ENCODE measurements around the gene SHROOM4. TPM values are rescaled to one million over a fixed set of nuclear protein-coding genes. Genes with fewer than 3 reads are reported as not detected.

Gene SHROOM4
- total RNA-seq, 1 experiment from 2014 or later = 7.1 TPM

DNA sequence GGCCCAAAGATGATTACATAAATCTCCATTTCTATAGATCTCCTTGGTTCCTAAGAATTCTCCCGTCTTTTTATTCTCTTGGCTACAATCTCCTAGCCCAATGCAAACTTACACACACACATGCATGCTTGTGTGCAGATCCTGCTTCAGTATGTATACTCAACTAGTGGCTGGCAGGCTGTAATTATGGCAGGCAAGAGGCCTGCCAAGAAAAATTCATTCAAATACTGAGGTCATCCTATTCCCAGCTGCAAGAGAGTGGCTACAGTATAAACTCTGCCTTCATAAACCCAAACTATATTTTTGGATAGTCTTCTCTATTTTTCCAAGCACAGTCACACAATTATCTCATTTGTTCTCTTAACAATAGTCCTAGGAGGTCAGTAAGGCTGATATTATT lies 95.2 kb downstream of the SHROOM4 start (continued):
- TF ChIP-seq, protein P1, sequence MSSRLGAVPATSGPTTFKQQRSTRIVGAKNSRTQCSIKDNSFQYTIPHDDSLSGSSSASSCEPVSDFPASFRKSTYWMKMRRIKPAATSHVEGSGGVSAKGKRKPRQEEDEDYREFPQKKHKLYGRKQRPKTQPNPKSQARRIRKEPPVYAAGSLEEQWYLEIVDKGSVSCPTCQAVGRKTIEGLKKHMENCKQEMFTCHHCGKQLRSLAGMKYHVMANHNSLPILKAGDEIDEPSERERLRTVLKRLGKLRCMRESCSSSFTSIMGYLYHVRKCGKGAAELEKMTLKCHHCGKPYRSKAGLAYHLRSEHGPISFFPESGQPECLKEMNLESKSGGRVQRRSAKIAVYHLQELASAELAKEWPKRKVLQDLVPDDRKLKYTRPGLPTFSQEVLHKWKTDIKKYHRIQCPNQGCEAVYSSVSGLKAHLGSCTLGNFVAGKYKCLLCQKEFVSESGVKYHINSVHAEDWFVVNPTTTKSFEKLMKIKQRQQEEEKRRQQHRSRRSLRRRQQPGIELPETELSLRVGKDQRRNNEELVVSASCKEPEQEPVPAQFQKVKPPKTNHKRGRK (CRISPR knock-in tag; IDR thresholded peaks at IDR 0.05; ENCODE audit: borderline replicate concordance) = no peak
- TF ChIP-seq, protein P2, sequence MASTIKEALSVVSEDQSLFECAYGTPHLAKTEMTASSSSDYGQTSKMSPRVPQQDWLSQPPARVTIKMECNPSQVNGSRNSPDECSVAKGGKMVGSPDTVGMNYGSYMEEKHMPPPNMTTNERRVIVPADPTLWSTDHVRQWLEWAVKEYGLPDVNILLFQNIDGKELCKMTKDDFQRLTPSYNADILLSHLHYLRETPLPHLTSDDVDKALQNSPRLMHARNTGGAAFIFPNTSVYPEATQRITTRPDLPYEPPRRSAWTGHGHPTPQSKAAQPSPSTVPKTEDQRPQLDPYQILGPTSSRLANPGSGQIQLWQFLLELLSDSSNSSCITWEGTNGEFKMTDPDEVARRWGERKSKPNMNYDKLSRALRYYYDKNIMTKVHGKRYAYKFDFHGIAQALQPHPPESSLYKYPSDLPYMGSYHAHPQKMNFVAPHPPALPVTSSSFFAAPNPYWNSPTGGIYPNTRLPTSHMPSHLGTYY (CRISPR knock-in tag; IDR thresholded peaks at IDR 0.05) = no peak
- TF ChIP-seq, protein P3, sequence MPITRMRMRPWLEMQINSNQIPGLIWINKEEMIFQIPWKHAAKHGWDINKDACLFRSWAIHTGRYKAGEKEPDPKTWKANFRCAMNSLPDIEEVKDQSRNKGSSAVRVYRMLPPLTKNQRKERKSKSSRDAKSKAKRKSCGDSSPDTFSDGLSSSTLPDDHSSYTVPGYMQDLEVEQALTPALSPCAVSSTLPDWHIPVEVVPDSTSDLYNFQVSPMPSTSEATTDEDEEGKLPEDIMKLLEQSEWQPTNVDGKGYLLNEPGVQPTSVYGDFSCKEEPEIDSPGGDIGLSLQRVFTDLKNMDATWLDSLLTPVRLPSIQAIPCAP (CRISPR knock-in tag; IDR thresholded peaks at IDR 0.05) = no peak
- TF ChIP-seq CREB1 (CRISPR knock-in tag; IDR thresholded peaks at IDR 0.05) = no peak

DNA sequence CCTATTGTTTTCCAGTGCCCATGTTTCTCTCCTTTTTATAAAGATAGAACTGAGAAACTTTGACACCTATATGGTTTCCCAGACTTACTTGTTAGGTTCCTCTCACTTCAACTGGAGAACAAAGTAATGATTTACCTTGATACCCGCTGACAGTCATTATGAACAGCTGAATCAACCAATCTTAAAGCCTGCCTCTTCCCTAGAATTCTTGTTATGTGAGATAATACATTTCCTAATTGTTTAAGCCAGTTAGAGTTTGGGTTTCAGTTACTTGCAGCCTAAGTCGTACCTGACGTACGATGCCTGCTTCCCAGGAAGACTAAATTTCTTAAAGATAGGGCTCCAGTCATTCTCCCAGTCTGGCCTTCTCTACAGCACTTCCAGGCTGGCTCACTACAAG lies 97.3 kb downstream of the SHROOM4 start:
- ATAC-seq (no peak), DNase-seq (ENCODE audit: low spot score) (no peak)
- Mint-ChIP-seq H3K4me1 (peaks cover 60% of the 10 kb centered on the region), H3K4me3 (no peak overlapping the region), H3K9me3 (0 out of 2 replicates have a peak, but pooled peaks cover 4% of the 10 kb centered on the region), H3K36me3 (peaks cover 6% of the 10 kb centered on the region; the same call in 1 of the 2 replicates), H3K27ac (no peak overlapping the region), H3K27me3 (ENCODE audit: low read depth) (no peaks in the 10 kb centered on the region; the same call in 1 of the 2 replicates)
- TF ChIP-seq TEAD4 (CRISPR knock-in tag; IDR thresholded peaks at IDR 0.05) = no peak
- no peak for TF ChIP-seq NFATC4 (CRISPR knock-in tag; IDR thresholded peaks at IDR 0.05)
- no peak for TF ChIP-seq ESRRA (CRISPR knock-in tag; IDR thresholded peaks at IDR 0.05; ENCODE audit: borderline replicate concordance)
- TF ChIP-seq, protein P4, sequence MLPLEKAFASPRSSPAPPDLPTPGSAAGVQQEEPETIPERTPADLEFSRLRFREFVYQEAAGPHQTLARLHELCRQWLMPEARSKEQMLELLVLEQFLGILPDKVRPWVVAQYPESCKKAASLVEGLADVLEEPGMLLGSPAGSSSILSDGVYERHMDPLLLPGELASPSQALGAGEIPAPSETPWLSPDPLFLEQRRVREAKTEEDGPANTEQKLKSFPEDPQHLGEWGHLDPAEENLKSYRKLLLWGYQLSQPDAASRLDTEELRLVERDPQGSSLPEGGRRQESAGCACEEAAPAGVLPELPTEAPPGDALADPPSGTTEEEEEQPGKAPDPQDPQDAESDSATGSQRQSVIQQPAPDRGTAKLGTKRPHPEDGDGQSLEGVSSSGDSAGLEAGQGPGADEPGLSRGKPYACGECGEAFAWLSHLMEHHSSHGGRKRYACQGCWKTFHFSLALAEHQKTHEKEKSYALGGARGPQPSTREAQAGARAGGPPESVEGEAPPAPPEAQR (CRISPR knock-in tag; IDR thresholded peaks at IDR 0.05) = no peak
- TF ChIP-seq, protein P5, sequence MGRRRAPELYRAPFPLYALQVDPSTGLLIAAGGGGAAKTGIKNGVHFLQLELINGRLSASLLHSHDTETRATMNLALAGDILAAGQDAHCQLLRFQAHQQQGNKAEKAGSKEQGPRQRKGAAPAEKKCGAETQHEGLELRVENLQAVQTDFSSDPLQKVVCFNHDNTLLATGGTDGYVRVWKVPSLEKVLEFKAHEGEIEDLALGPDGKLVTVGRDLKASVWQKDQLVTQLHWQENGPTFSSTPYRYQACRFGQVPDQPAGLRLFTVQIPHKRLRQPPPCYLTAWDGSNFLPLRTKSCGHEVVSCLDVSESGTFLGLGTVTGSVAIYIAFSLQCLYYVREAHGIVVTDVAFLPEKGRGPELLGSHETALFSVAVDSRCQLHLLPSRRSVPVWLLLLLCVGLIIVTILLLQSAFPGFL (CRISPR knock-in tag; IDR thresholded peaks at IDR 0.05; ENCODE audit: borderline replicate concordance) = no peak
- TF ChIP-seq FOXJ3 (CRISPR knock-in tag; IDR thresholded peaks at IDR 0.05; ENCODE audit: borderline replicate concordance) = no peak
- TF ChIP-seq SP1 (CRISPR knock-in tag; conservative IDR thresholded peaks at IDR 0.05) = no peak
- no peak for TF ChIP-seq ATF1 (CRISPR knock-in tag; IDR thresholded peaks at IDR 0.05)
- no peak for TF ChIP-seq ZNF423 (CRISPR knock-in tag; IDR thresholded peaks at IDR 0.05)
- TF ChIP-seq, protein P6, sequence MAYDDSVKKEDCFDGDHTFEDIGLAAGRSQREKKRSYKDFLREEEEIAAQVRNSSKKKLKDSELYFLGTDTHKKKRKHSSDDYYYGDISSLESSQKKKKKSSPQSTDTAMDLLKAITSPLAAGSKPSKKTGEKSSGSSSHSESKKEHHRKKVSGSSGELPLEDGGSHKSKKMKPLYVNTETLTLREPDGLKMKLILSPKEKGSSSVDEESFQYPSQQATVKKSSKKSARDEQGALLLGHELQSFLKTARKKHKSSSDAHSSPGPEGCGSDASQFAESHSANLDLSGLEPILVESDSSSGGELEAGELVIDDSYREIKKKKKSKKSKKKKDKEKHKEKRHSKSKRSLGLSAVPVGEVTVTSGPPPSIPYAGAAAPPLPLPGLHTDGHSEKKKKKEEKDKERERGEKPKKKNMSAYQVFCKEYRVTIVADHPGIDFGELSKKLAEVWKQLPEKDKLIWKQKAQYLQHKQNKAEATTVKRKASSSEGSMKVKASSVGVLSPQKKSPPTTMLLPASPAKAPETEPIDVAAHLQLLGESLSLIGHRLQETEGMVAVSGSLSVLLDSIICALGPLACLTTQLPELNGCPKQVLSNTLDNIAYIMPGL (CRISPR knock-in tag; IDR thresholded peaks at IDR 0.05) = no peak
- no peak for TF ChIP-seq JAZF1 (CRISPR knock-in tag; IDR thresholded peaks at IDR 0.05)
- TF ChIP-seq GABPB1 (CRISPR knock-in tag; IDR thresholded peaks at IDR 0.05) = no peak
- no peak for TF ChIP-seq ZNF232 (CRISPR knock-in tag; IDR thresholded peaks at IDR 0.05)
- no peak for TF ChIP-seq ZNF416 (CRISPR knock-in tag; IDR thresholded peaks at IDR 0.05)
- TF ChIP-seq ETV6 (CRISPR knock-in tag; IDR thresholded peaks at IDR 0.05) = no peak
- TF ChIP-seq, protein P7, sequence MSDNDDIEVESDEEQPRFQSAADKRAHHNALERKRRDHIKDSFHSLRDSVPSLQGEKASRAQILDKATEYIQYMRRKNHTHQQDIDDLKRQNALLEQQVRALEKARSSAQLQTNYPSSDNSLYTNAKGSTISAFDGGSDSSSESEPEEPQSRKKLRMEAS (CRISPR knock-in tag; IDR thresholded peaks at IDR 0.05) = no peak
- no peak for TF ChIP-seq SMAD4 (CRISPR knock-in tag; IDR thresholded peaks at IDR 0.05)
- no peak for TF ChIP-seq PRRX2 (CRISPR knock-in tag; IDR thresholded peaks at IDR 0.05)
- no peak for TF ChIP-seq ZBTB21 (CRISPR knock-in tag; IDR thresholded peaks at IDR 0.05; ENCODE audit: borderline replicate concordance)
- ChIA-PET POLR2A (no interaction called here), CTCF (no interaction called here)

Data from WTC11 (cell line).